Esophagus squamous epithelium (tissue), 5 donors: ENCODE results near the gene PLCB1. TPM values are rescaled to one million over a fixed set of nuclear protein-coding genes. Genes with fewer than 3 reads are reported as not detected.

Source experiments
- DNase-seq: peaks from one replicate; lab custom pipeline; 2025; lab: John Stamatoyannopoulos, UW
- H3K27ac ChIP-seq, 4 donors: fragments of 200-600 bp; sonication (generic); one replicate each; pipeline ENCODE4 v1.5.1; 2016 to 2019; ENCODE audit warnings: mild to moderate bottlenecking in 1 of 4
- H3K27me3 ChIP-seq, 4 donors: fragments of 200-600 bp; sonication (generic); 1 replicate in 3 of 4; 2 replicates in 1 of 4; pipeline versions ENCODE4 v1.5.1 to v1.6.0; 2017 to 2021; ENCODE audit warnings: antibody characterized with exemption in 1 of 4
- H3K36me3 ChIP-seq, 3 donors: fragments of 200-600 bp; sonication (generic); one replicate each; pipeline ENCODE4 v1.5.1; 2016 to 2019
- H3K4me1 ChIP-seq, 3 donors: fragments of 200-600 bp; sonication (generic); one replicate each; pipeline ENCODE4 v1.5.1; 2017 to 2019
- H3K4me3 ChIP-seq, 4 donors: fragments of 200-600 bp; sonication (generic); 1 replicate in 3 of 4; 2 replicates in 1 of 4; pipeline ENCODE4 v1.5.1; 2016 to 2019; ENCODE audit warnings: mild to moderate bottlenecking in 2 of 4, moderate library complexity in 1 of 4
- H3K9me3 ChIP-seq, 3 donors: fragments of 200-600 bp; sonication (generic); one replicate each; pipeline ENCODE4 v1.5.1; 2016 to 2019
- CTCF ChIP-seq, 6 experiments: fragments of 450-650 bp in 4 of 6; fragments of 200-600 bp in 2 of 6; sonication (generic) in 2 of 6; IDR thresholded peaks; one replicate each; pipeline ENCODE4 v1.5.1; 2016 to 2019; ENCODE audit warnings: antibody characterized with exemption in 6 of 6, mild to moderate bottlenecking in 4 of 6, moderate library complexity in 4 of 6
- POLR2A ChIP-seq, 4 donors: fragments of 450-650 bp; IDR thresholded peaks; one replicate each; pipeline ENCODE4 v1.6.1; 2017; ENCODE audit warnings: antibody characterized with exemption in 4 of 4, mild to moderate bottlenecking in 4 of 4, moderate library complexity in 3 of 4
- WGBS, 2 donors: methylation state at CpG; one replicate each; pipeline ENCODE4 v1.1.5; 2018; 5-methylcytosine and 5-hydroxymethylcytosine counted together
- intact Hi-C: fragments of 100-400 bp; cut with DNase I; formaldehyde crosslinking; loops from one replicate; pipeline ENCODE4 v1.15.0; 2022
- total RNA-seq, 4 donors: library from RNA; depleted of rRNA; stranded (reverse); fragments of >200 nt; gene quantifications; one replicate each; pipeline ENCODE4 v1.1.0, GENCODE V29; 2016
- donor health status: DM: yes; HTN: yes; CAD: no.

Gene PLCB1
- total RNA-seq, 4 donors from 2014 or later, result 1.9 to 20.4 (median 5.0) TPM

GRCh38 chr20:8856668-8857067 is 724.6 kb downstream of the PLCB1 start:
- Histone ChIP-seq H3K27ac (peak overlapping the region in 3 of 4 donors; percentile 64 to 84 (median 64)), H3K27me3 (no peaks in the 10 kb centered on the region), H3K4me1 (peaks cover 4 to 28% (median 4%) of the 10 kb centered on the region in 3 donors), H3K36me3 (no peaks in the 10 kb centered on the region), H3K4me3 (no peak overlapping the region), H3K9me3 (no peaks in the 10 kb centered on the region)
- 94 to 100% methylated on average over 1 of the region's 1 CpG for WGBS, 2 donors
- TF ChIP-seq CTCF (IDR thresholded peaks at IDR 0.05) (no peak), POLR2A (IDR thresholded peaks at IDR 0.05) (no peak)
- intact Hi-C loops, result loop anchor here (10.0 kb wide), 1 partner anchor 498 kb away; no protein-coding TSS in a partner anchor
- DNase-seq, result no peak

DNA sequence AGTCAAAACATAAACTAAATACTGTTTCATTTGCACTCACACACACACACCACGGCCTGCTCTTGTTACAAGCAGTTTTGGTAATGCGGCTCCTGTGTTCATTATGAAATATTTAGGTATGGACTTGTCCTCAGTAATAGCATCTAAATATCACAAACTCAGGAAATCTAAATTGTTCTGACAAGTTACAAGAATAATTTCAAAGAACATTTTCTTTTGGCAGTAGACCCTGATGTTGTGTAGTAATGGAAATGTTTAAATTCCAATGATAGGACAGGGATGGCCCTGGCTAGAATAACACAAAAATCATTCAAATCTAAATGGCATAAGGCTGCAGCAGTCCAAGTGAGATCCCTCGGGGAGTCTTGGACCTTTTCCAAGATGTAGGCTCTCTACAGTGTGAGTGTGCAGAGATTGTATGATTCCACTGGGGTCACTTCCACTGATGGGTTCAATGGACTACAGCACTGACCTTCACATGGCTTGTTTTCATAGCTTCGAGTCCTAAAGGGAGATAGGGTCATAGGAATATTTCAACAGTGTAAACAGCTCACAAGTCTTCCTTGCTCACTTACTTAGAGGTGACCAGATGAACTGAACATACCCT is 726.2 kb downstream of the PLCB1 start:
- no peak for TF ChIP-seq POLR2A (IDR thresholded peaks at IDR 0.05)
- TF ChIP-seq CTCF (IDR thresholded peaks at IDR 0.05), result no peak
- WGBS, 2 donors, result 57 to 81% methylated on average over 4 of the region's 4 CpGs
- peak overlapping the region in 3 of 4 donors; percentile 31 to 84 (median 54) for H3K27ac ChIP-seq
- H3K9me3 ChIP-seq, result no peaks in the 10 kb centered on the region
- no peak overlapping the region for H3K4me3 ChIP-seq
- H3K27me3 ChIP-seq, result no peaks in the 10 kb centered on the region
- no peak for DNase-seq
- H3K36me3 ChIP-seq, result no peaks in the 10 kb centered on the region
- intact Hi-C loops, result loop anchor here (10.0 kb wide), 1 partner anchor 497 kb away; no protein-coding TSS in a partner anchor
- H3K4me1 ChIP-seq, result peaks cover 4 to 28% (median 4%) of the 10 kb centered on the region in 3 donors

DNA sequence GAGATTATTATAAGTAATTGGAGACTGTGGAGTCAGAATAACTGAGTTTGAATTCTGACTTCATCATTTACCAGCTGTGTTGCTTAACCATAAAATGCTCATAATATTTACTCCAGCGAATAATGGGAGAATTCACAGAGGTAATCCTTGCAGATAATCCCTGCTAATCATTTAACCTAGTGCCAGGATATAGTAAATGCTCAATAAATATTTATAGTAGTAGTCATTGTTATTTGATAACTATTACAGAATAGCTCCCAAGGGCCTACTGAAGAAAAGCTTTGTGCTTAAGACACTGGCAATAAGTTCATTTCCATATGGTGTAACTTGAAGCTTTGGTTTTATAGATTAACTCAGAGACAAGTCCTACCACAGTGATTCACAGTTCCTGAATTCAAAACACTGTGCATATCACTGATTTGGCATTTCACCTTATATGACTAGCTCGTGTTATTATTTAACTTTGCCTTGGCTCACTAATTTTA is 728.0 kb downstream of the PLCB1 start:
- Histone ChIP-seq H3K27ac (no peak overlapping the region), H3K27me3 (no peaks in the 10 kb centered on the region), H3K4me3 (no peak overlapping the region), H3K4me1 (peaks cover 4 to 14% (median 4%) of the 10 kb centered on the region in 3 donors), H3K9me3 (no peaks in the 10 kb centered on the region), H3K36me3 (no peaks in the 10 kb centered on the region)
- TF ChIP-seq CTCF (IDR thresholded peaks at IDR 0.05), result no peak
- 37 to 46% methylated on average over 2 of the region's 2 CpGs for WGBS, 2 donors
- DNase-seq, result no peak
- intact Hi-C loops, result no loop called here

- H3K4me1 ChIP-seq, result peaks cover 0 to 7% (median 0%) of the 10 kb centered on the region in 3 donors
- TF ChIP-seq POLR2A (IDR thresholded peaks at IDR 0.05) (no peak), CTCF (IDR thresholded peaks at IDR 0.05) (no peak)
- WGBS, 2 donors, result 92 to 93% methylated on average over 4 of the region's 4 CpGs
- no peaks in the 10 kb centered on the region for H3K36me3 ChIP-seq
- H3K9me3 ChIP-seq, result no peaks in the 10 kb centered on the region
- no peaks in the 10 kb centered on the region for H3K27me3 ChIP-seq
- intact Hi-C loops, result no loop called here
- no peak for DNase-seq
- no peak overlapping the region for H3K4me3 ChIP-seq
- no peak overlapping the region for H3K27ac ChIP-seq
Measured at GRCh38 chr20:8862092-8862491, 730.0 kb downstream of the PLCB1 start.

DNA sequence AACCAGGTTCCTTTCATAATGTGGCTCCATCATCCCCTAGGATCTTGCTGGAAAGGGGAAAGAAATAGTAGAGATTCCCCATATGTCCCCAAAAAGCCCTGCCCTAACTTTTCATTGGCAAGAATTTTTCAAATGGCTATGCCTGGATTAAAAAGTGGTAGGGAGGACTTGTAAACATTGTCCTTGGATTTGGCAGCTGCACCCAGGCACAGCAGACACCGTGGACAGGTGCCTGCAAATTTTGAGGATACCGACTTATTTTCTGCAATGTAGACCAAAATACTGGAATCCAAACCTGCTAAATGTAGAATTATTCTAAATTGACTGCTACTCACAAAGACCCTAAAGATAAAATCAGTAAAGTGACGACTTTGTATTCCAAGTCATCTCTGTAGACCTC is 733.6 kb downstream of the PLCB1 start:
- Histone ChIP-seq H3K27me3 (no peaks in the 10 kb centered on the region), H3K27ac (no peak overlapping the region), H3K9me3 (no peaks in the 10 kb centered on the region), H3K4me1 (no peaks in the 10 kb centered on the region), H3K36me3 (no peaks in the 10 kb centered on the region), H3K4me3 (no peak overlapping the region)
- TF ChIP-seq CTCF (IDR thresholded peaks at IDR 0.05), result no peak
- TF ChIP-seq POLR2A (IDR thresholded peaks at IDR 0.05), result no peak
- WGBS, 2 donors, result 90 to 93% methylated on average over 3 of the region's 3 CpGs
- DNase-seq, result no peak
- intact Hi-C loops, result no loop called here
